ENCODE results near the gene EIF5B.

DNA sequence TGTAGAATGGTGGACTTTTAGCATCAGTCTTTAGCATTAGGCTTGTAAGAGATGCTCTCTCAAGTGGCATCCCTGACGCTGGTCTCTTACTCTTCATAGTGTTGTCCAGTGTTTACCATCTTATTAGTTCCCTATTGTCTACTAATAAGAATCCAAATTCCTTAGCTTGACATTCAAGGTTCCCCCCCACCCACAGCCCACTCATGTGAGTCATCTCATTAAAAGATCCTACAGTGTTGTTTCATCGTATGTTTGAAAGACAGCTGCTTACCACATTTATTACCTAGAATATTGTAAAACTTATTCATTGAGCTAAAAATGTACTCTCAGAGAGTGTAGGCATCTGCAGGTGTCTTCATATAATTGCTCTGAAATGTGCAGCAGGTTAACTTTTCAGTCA is 28.5 kb downstream of the EIF5B start:
- TF ChIP-seq ELF4 (IDR thresholded peaks at IDR 0.05) (no peak), SP1 (IDR thresholded peaks at IDR 0.05) (no peak), NFRKB (IDR thresholded peaks at IDR 0.05) (no peak), ZNF384 (IDR thresholded peaks at IDR 0.05) (no peak), BHLHE40 (IDR thresholded peaks at IDR 0.05; ENCODE audit: borderline replicate concordance) (no peak), FOXM1 (IDR thresholded peaks at IDR 0.05; ENCODE audit: borderline replicate concordance) (no peak), FOXA1 (IDR thresholded peaks at IDR 0.05) (no peak), HDGF (IDR thresholded peaks at IDR 0.05; ENCODE audit: borderline replicate concordance) (no peak), TARDBP (IDR thresholded peaks at IDR 0.05) (no peak), SUZ12 (IDR thresholded peaks at IDR 0.05) (no peak), CTBP1 (IDR thresholded peaks at IDR 0.05; ENCODE audit: borderline replicate concordance) (no peak), ARNT (IDR thresholded peaks at IDR 0.05) (no peak)
- TF ChIP-seq, protein P1, sequence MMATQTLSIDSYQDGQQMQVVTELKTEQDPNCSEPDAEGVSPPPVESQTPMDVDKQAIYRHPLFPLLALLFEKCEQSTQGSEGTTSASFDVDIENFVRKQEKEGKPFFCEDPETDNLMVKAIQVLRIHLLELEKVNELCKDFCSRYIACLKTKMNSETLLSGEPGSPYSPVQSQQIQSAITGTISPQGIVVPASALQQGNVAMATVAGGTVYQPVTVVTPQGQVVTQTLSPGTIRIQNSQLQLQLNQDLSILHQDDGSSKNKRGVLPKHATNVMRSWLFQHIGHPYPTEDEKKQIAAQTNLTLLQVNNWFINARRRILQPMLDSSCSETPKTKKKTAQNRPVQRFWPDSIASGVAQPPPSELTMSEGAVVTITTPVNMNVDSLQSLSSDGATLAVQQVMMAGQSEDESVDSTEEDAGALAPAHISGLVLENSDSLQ (IDR thresholded peaks at IDR 0.05), result no peak
